GM19467 (cell line): ENCODE results near the gene TRPT1.
A peak's percentile ranks its signal among the peaks of the same experiment; 100 is the strongest.

ENCODE experiments used
- ATAC-seq: cut with Tn5 transposase; IDR thresholded peaks from one replicate; pipeline ENCODE4 v1.9.1; 2021; ENCODE audit warnings: mild to moderate bottlenecking, moderate library complexity; ENCODE audit not compliant: unreplicated experiment

The TRPT1 gene

GRCh38 chr11:64231546-64231945 lies 5.6 kb upstream of the TRPT1 start:
- ATAC-seq: no peak

GRCh38 chr11:64230985-64231365 lies 5.0 kb upstream of the TRPT1 start:
- no peak for ATAC-seq

GRCh38 chr11:64230171-64230984 lies 4.4 kb upstream of the TRPT1 start, which contains the start of gene DNAJC4:
DNAJC4 (plus strand) TSS chr11:64230548; CDS start chr11:64230855, 307 bp downstream.
- ATAC-seq: peak; percentile 32

GRCh38 chr11:64229744-64230170 lies 3.8 kb upstream of the TRPT1 start:
- no peak for ATAC-seq

- no peak for ATAC-seq
These were observed 3.2 kb upstream of the TRPT1 start for GRCh38 chr11:64229090-64229743.

GRCh38 chr11:64227405-64227956 lies 1.5 kb upstream of the TRPT1 start:
- ATAC-seq: no peak

- ATAC-seq: no peak
These were observed 593 bp upstream of the TRPT1 start for GRCh38 chr11:64226507-64227051.

GRCh38 chr11:64224891-64225607 lies 937 bp downstream of the TRPT1 start:
- ATAC-seq: no peak

GRCh38 chr11:64224151-64224890 lies 1.7 kb downstream of the TRPT1 start:
- no peak for ATAC-seq

GRCh38 chr11:64223001-64223651 lies 2.9 kb downstream of the TRPT1 start:
- no peak for ATAC-seq

- ATAC-seq: no peak
These were observed 3.4 kb downstream of the TRPT1 start for GRCh38 chr11:64222651-64223000.

- no peak for ATAC-seq
These were observed 5.2 kb downstream of the TRPT1 start for GRCh38 chr11:64220798-64221197.

GRCh38 chr11:64220271-64220670 lies 5.7 kb downstream of the TRPT1 start:
- ATAC-seq: no peak

GRCh38 chr11:64219755-64220154 lies 6.2 kb downstream of the TRPT1 start:
- no peak for ATAC-seq

- ATAC-seq: no peak
These were observed 6.7 kb downstream of the TRPT1 start for GRCh38 chr11:64219354-64219684.

GRCh38 chr11:64218628-64219353 lies 7.2 kb downstream of the TRPT1 start:
- no peak for ATAC-seq

GRCh38 chr11:64216879-64217278 lies 9.1 kb downstream of the TRPT1 start:
- no peak for ATAC-seq

GRCh38 chr11:64211181-64211872 lies 14.7 kb downstream of the TRPT1 start:
- ATAC-seq: no peak
